Mesenchymal stem cell (in vitro differentiated cells and primary cell): ENCODE measurements around the gene CXCL8.

Experiments
- DNase-seq: peaks from one replicate; pipeline ENCODE4 v3.0.0-alpha.2; 2013
- H2AFZ ChIP-seq: one replicate; pipeline ENCODE4 v1.6.1; 2013; ENCODE audit warnings: low read depth, mild to moderate bottlenecking, control low read depth, inconsistent platforms, low read length, moderate library complexity
- H2AK5ac ChIP-seq: 2 replicates; pipeline ENCODE4 v1.6.1; 2013; ENCODE audit warnings: low read length, moderate library complexity, mild to moderate bottlenecking, inconsistent platforms; ENCODE audit not compliant: severe bottlenecking
- H2BK120ac ChIP-seq: one replicate; pipeline ENCODE4 v1.6.1; 2013; ENCODE audit warnings: low read depth, mild to moderate bottlenecking, inconsistent platforms, low read length, moderate library complexity
- H2BK12ac ChIP-seq, 2 experiments: one replicate each; pipeline ENCODE4 v1.6.1; 2013; ENCODE audit warnings: inconsistent platforms in 2 of 2, low read length in 2 of 2, mild to moderate bottlenecking in 2 of 2, moderate library complexity in 2 of 2, control low read depth in 1 of 2
- H2BK15ac ChIP-seq: one replicate; pipeline ENCODE4 v1.6.1; 2013; ENCODE audit warnings: mild to moderate bottlenecking, low read depth, inconsistent platforms; ENCODE audit not compliant: poor library complexity, severe bottlenecking
- H2BK5ac ChIP-seq: 2 replicates; pipeline ENCODE4 v1.6.1; 2013; ENCODE audit warnings: low read depth, mild to moderate bottlenecking, low read length, control low read depth, inconsistent platforms; ENCODE audit not compliant: poor library complexity, severe bottlenecking
- H3K14ac ChIP-seq, 2 experiments: one replicate each; pipeline ENCODE4 v1.6.1; 2013; ENCODE audit warnings: inconsistent platforms in 2 of 2, low read length in 2 of 2, control low read depth in 1 of 2, mild to moderate bottlenecking in 1 of 2, moderate library complexity in 1 of 2
- H3K18ac ChIP-seq, 2 experiments: one replicate each; pipeline ENCODE4 v1.6.1; 2013; ENCODE audit warnings: inconsistent platforms in 2 of 2, low read length in 2 of 2, control low read depth in 1 of 2, low read depth in 1 of 2, mild to moderate bottlenecking in 1 of 2
- H3K23ac ChIP-seq, 2 experiments: one replicate each; pipeline ENCODE4 v1.6.1; 2013; ENCODE audit warnings: inconsistent platforms in 2 of 2, low read length in 2 of 2, mild to moderate bottlenecking in 2 of 2, moderate library complexity in 2 of 2, control low read depth in 1 of 2
- H3K27ac ChIP-seq: 2 replicates; pipeline ENCODE4 v1.5.1; 2013; ENCODE audit warnings: mild to moderate bottlenecking, moderate library complexity, low read length, control low read depth, inconsistent platforms; ENCODE audit not compliant: poor library complexity, severe bottlenecking
- H3K27me3 ChIP-seq, 2 experiments: 2 replicates each; pipeline versions ENCODE4 v1.6.1 to v1.7.0; 2013; ENCODE audit warnings: low read length in 2 of 2, mild to moderate bottlenecking in 2 of 2, moderate library complexity in 2 of 2, control low read depth in 1 of 2, inconsistent platforms in 1 of 2; ENCODE audit not compliant: control insufficient read depth in 1 of 2, insufficient read depth in 1 of 2
- H3K36me3 ChIP-seq, 2 experiments: 2 replicates each; pipeline versions ENCODE4 v1.6.1 to v1.7.0; 2013; ENCODE audit warnings: low read length in 2 of 2, control low read depth in 1 of 2, inconsistent platforms in 1 of 2, low read depth in 1 of 2, mild to moderate bottlenecking in 1 of 2; ENCODE audit not compliant: insufficient read depth in 2 of 2, control insufficient read depth in 1 of 2
- H3K4ac ChIP-seq, 2 experiments: one replicate each; pipeline ENCODE4 v1.6.1; 2013; ENCODE audit warnings: inconsistent platforms in 2 of 2, low read length in 2 of 2, mild to moderate bottlenecking in 2 of 2, moderate library complexity in 2 of 2, control low read depth in 1 of 2, low read depth in 1 of 2
- H3K4me1 ChIP-seq: 2 replicates; pipeline ENCODE4 v1.6.1; 2013; ENCODE audit warnings: low read depth, low read length, control low read depth; ENCODE audit not compliant: control insufficient read depth, insufficient read depth
- H3K4me2 ChIP-seq: 2 replicates; pipeline ENCODE4 v1.6.1; 2013; ENCODE audit warnings: low read length, mild to moderate bottlenecking, inconsistent platforms; ENCODE audit not compliant: poor library complexity, severe bottlenecking
- H3K4me3 ChIP-seq, 2 experiments: 2 replicates each; pipeline versions ENCODE4 v1.5.1 to v1.7.0; 2013; ENCODE audit warnings: low read length in 2 of 2, mild to moderate bottlenecking in 2 of 2, control low read depth in 1 of 2, low read depth in 1 of 2; ENCODE audit not compliant: insufficient read depth in 1 of 2
- H3K79me1 ChIP-seq: replicated peaks from 2 replicates; pipeline ENCODE4 v1.6.1; 2013; ENCODE audit warnings: mild to moderate bottlenecking, control low read depth, low read length, inconsistent platforms; ENCODE audit not compliant: poor library complexity, severe bottlenecking
- H3K9ac ChIP-seq: 2 replicates; pipeline ENCODE4 v1.7.0; 2013; ENCODE audit warnings: mild to moderate bottlenecking, low read length, moderate library complexity
- H3K9me3 ChIP-seq: 2 replicates; pipeline ENCODE4 v1.7.0; 2013; ENCODE audit warnings: mild to moderate bottlenecking, low read length; ENCODE audit not compliant: control insufficient read depth
- H4K8ac ChIP-seq: one replicate; pipeline ENCODE4 v1.6.1; 2013; ENCODE audit warnings: inconsistent platforms, mild to moderate bottlenecking, low read length, moderate library complexity
- H4K91ac ChIP-seq: one replicate; pipeline ENCODE4 v1.6.1; 2013; ENCODE audit warnings: mild to moderate bottlenecking, low read length, inconsistent platforms
- WGBS: methylation state at CpG from one replicate; pipeline ENCODE4 v1.1.7; 2013; ENCODE audit warnings: mixed read lengths; 5-methylcytosine and 5-hydroxymethylcytosine counted together

The CXCL8 gene

GRCh38 chr4:73721909-73722308 is 18.5 kb upstream of the CXCL8 start:
- no peak overlapping the region for H2BK120ac ChIP-seq
- no peaks in the 10 kb centered on the region for H3K9me3 ChIP-seq
- H4K8ac ChIP-seq = no peak overlapping the region
- DNase-seq = no peak
- H3K14ac ChIP-seq = no peak overlapping the region
- H3K27me3 ChIP-seq = no peaks in the 10 kb centered on the region
- H4K91ac ChIP-seq = no peak overlapping the region
- no peak overlapping the region for H3K23ac ChIP-seq
- H3K27ac ChIP-seq = no peak overlapping the region
- 22% methylated on average over 1 of the region's 1 CpG for WGBS
- peak overlapping the region; percentile 75 for H3K9ac ChIP-seq
- no peaks in the 10 kb centered on the region for H3K79me1 ChIP-seq
- no peak overlapping the region for H2BK15ac ChIP-seq
- peak overlapping the region in 1 of 2 experiments; percentile 26 for H3K4me3 ChIP-seq
- H2AK5ac ChIP-seq = no peak overlapping the region
- H3K4ac ChIP-seq = no peak overlapping the region
- H3K4me2 ChIP-seq = no peak overlapping the region
- H3K36me3 ChIP-seq = no peaks in the 10 kb centered on the region
- peaks cover 3% of the 10 kb centered on the region for H3K4me1 ChIP-seq
- no peak overlapping the region for H2BK5ac ChIP-seq
- H2AFZ ChIP-seq = no peak overlapping the region
- H3K18ac ChIP-seq = no peak overlapping the region
- no peak overlapping the region for H2BK12ac ChIP-seq

DNA sequence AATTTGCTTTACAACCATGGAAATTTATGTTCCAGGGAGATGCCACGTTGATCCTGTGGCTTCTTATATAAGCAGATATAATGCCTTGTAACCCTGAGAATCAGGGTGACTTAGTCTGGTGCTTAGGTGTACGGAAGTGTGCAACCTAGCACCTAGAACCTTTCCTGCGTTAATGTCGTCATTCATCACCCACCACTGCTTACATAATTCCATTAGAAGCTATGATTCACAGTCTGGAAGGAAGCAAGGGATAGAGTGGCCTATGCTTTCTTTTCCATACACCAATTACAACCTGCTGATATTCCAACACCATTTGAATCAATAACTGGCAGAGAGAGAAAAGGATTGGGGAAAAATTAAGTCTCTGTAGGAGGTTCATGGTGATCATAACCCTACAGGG is 17.3 kb upstream of the CXCL8 start:
- H3K79me1 ChIP-seq = no peaks in the 10 kb centered on the region
- peak overlapping the region; percentile 1 for H2AK5ac ChIP-seq
- no peak overlapping the region for H2BK15ac ChIP-seq
- no peak overlapping the region for H3K27ac ChIP-seq
- H2BK120ac ChIP-seq = no peak overlapping the region
- no peak overlapping the region for H3K4me3 ChIP-seq
- no peak for DNase-seq
- H3K14ac ChIP-seq = no peak overlapping the region
- WGBS = 94% methylated on average over 3 of the region's 4 CpGs
- peak overlapping the region in 1 of 2 experiments; percentile 6 for H3K18ac ChIP-seq
- peaks cover 3% of the 10 kb centered on the region for H3K4me1 ChIP-seq
- no peak overlapping the region for H2BK12ac ChIP-seq
- no peak overlapping the region for H2BK5ac ChIP-seq
- no peak overlapping the region for H4K8ac ChIP-seq
- no peaks in the 10 kb centered on the region for H3K27me3 ChIP-seq
- H4K91ac ChIP-seq = no peak overlapping the region
- H2AFZ ChIP-seq = no peak overlapping the region
- H3K4ac ChIP-seq = no peak overlapping the region
- H3K9ac ChIP-seq = no peak overlapping the region
- no peaks in the 10 kb centered on the region for H3K36me3 ChIP-seq
- H3K4me2 ChIP-seq = no peak overlapping the region
- H3K23ac ChIP-seq = no peak overlapping the region
- H3K9me3 ChIP-seq = no peaks in the 10 kb centered on the region

DNA sequence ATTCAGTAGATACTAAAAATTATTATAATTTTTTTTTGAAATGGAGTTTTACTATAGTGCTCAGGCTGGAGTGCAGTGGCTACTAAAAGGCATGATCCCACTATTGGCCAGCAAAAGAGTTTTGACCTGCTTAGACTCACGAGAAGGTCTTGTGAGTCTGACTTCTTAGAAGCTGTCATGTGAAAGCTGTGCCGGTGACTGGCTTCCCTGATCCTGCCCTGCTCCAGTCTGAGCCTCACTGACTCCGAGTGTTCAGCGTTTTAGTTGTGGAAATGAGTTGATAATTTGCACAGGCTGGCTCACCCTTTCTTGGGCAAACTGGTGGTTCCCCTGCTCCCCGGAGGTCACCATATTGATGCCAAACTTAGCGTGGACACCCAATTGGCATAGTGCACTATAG is 16.4 kb upstream of the CXCL8 start:
- Histone ChIP-seq H4K91ac (no peak overlapping the region), H2AFZ (no peak overlapping the region), H3K36me3 (no peaks in the 10 kb centered on the region), H2BK15ac (no peak overlapping the region), H3K23ac (no peak overlapping the region), H3K4me1 (peaks cover 3% of the 10 kb centered on the region), H2BK12ac (peak overlapping the region; percentile 16 to 96), H3K27me3 (no peaks in the 10 kb centered on the region), H3K9ac (no peak overlapping the region), H3K27ac (no peak overlapping the region), H2BK5ac (no peak overlapping the region), H3K4ac (peak overlapping the region in 1 of 2 experiments; percentile 10), H3K79me1 (no peaks in the 10 kb centered on the region), H3K4me3 (no peak overlapping the region), H4K8ac (no peak overlapping the region), H3K18ac (peak overlapping the region in 1 of 2 experiments; percentile 0), H3K9me3 (no peaks in the 10 kb centered on the region), H2AK5ac (peak overlapping the region; percentile 19), H3K14ac (no peak overlapping the region), H2BK120ac (no peak overlapping the region), H3K4me2 (no peak overlapping the region)
- WGBS = 95% methylated on average over 6 of the region's 6 CpGs
- no peak for DNase-seq

DNA sequence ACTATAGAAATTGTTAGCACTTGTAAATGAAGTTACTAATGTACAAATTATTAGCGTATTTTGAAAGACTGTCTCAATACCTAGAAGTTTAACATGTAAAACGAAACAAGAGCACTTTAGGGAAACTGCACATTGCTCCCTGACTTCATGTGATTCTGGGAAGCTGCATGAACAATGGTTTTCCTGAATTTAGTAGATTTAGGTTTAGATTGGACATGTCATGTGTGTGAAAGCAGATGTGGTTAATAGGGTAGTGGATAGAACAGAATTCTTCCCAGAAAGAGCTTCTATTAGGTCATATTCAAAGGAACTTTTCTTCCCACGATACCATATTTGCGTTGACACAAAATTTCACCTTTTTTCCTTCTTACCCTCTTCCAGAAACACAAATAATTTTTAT is 14.9 kb upstream of the CXCL8 start:
- no peak overlapping the region for H3K4ac ChIP-seq
- H3K9ac ChIP-seq = peak overlapping the region; percentile 41
- H2AFZ ChIP-seq = no peak overlapping the region
- H3K4me1 ChIP-seq = peaks cover 3% of the 10 kb centered on the region
- H2BK12ac ChIP-seq = no peak overlapping the region
- no peak overlapping the region for H3K14ac ChIP-seq
- no peak overlapping the region for H3K4me3 ChIP-seq
- H4K8ac ChIP-seq = no peak overlapping the region
- H2BK120ac ChIP-seq = no peak overlapping the region
- H3K27me3 ChIP-seq = no peaks in the 10 kb centered on the region
- peak overlapping the region; percentile 79 for H3K27ac ChIP-seq
- no peak overlapping the region for H2BK5ac ChIP-seq
- 97% methylated on average over 2 of the region's 4 CpGs for WGBS
- H3K9me3 ChIP-seq = no peaks in the 10 kb centered on the region
- H3K79me1 ChIP-seq = no peaks in the 10 kb centered on the region
- H2AK5ac ChIP-seq = no peak overlapping the region
- no peak overlapping the region for H3K23ac ChIP-seq
- H3K36me3 ChIP-seq = no peaks in the 10 kb centered on the region
- no peak overlapping the region for H4K91ac ChIP-seq
- H3K4me2 ChIP-seq = no peak overlapping the region
- no peak overlapping the region for H2BK15ac ChIP-seq
- H3K18ac ChIP-seq = no peak overlapping the region
- DNase-seq = no peak
